ENCODE data around the gene TRAPPC3L. TPM values are rescaled to one million over a fixed set of nuclear protein-coding genes. Genes with fewer than 3 reads are reported as not detected.

The TRAPPC3L gene
- total and polyA plus RNA-seq, 2 of the 8 experiments (the other 6 are each of a cell fraction or from before 2014, with no cell fraction given), result not detected

GRCh38 chr6:116543149-116543548 is 2.3 kb downstream of the TRAPPC3L start:
- no peak overlapping the region for H3K4me3 ChIP-seq (ENCODE audit: extremely low read depth in 1 of 4, insufficient read depth in 2 of 4, low read depth in 3 of 4, low read length in 4 of 4)
- TF ChIP-seq FOSL1 (IDR thresholded peaks at IDR 0.05; ENCODE audit: insufficient read depth, low read depth, low read length) (no peak), SUZ12 (IDR thresholded peaks at IDR 0.05; ENCODE audit: low read length) (no peak), POLR2A (IDR thresholded peaks at IDR 0.05; ENCODE audit: control extremely low read depth in 1 of 2, low read depth in 2 of 2, low read length in 2 of 2) (no peak), CBX8 (IDR thresholded peaks at IDR 0.05; ENCODE audit: borderline replicate concordance, low read depth, low read length) (no peak), ZNF274 (IDR thresholded peaks at IDR 0.05; ENCODE audit: borderline replicate concordance, extremely low read depth, low read length) (no peak), CREB1 (IDR thresholded peaks at IDR 0.05) (no peak), ATF2 (IDR thresholded peaks at IDR 0.05; ENCODE audit: low read length) (no peak), MAFK (IDR thresholded peaks at IDR 0.05; ENCODE audit: low read depth, low read length) (no peak), JUN (IDR thresholded peaks at IDR 0.05; ENCODE audit: low read depth, low read length) (no peak), HDAC2 (IDR thresholded peaks at IDR 0.05; ENCODE audit: borderline replicate concordance in 1 of 2, low read depth in 2 of 2, low read length in 2 of 2) (no peak), KDM5A (IDR thresholded peaks at IDR 0.05; ENCODE audit: low read length) (no peak), TEAD4 (IDR thresholded peaks at IDR 0.05; ENCODE audit: low read depth, low read length) (no peak), RXRA (IDR thresholded peaks at IDR 0.05; ENCODE audit: insufficient read depth, low read depth, low read length) (no peak), GTF2F1 (IDR thresholded peaks at IDR 0.05; ENCODE audit: borderline replicate concordance, low read depth, low read length) (no peak)

More at GRCh38 chr6:116543149-116543548, 2.3 kb downstream of the TRAPPC3L start:
- H2BK12ac ChIP-seq (ENCODE audit: low read depth, low read length), result no peak overlapping the region
- H2BK20ac ChIP-seq (ENCODE audit: low read length), result no peak overlapping the region
- H2BK15ac ChIP-seq (ENCODE audit: low read length), result no peak overlapping the region
- no peaks in the 10 kb centered on the region for H3K79me2 ChIP-seq (ENCODE audit: control insufficient read depth in 1 of 2, insufficient read depth in 2 of 2, low read length in 2 of 2)
- H3K4me2 ChIP-seq (ENCODE audit: insufficient read depth in 1 of 2, low read depth in 2 of 2, low read length in 2 of 2), result no peak overlapping the region
- no peaks in the 10 kb centered on the region for H3K23me2 ChIP-seq (ENCODE audit: low read depth, low read length)
- CTCF ChIA-PET (ENCODE audit: partially characterized antibody), result interaction anchor here (1.0 to 3.6 kb wide), 8 partner anchors 8 to 274 kb away, joined by 3 to 22 read pairs (median 4); no protein-coding TSS in a partner anchor
- no peaks in the 10 kb centered on the region for H3K27me3 ChIP-seq (replicated peaks in 1 of 4; ENCODE audit: control insufficient read depth in 3 of 4, extremely low read depth in 1 of 4, insufficient read depth in 3 of 4, low read length in 3 of 4)
- no peak overlapping the region for H3K14ac ChIP-seq (ENCODE audit: insufficient read length)
- DNase-seq (ENCODE audit: low read depth in 1 of 2, low spot score in 2 of 2) (no peak), FAIRE-seq (no peak)
- H2AK5ac ChIP-seq (ENCODE audit: low read depth, low read length), result no peak overlapping the region
- H2AFZ ChIP-seq (ENCODE audit: low read length), result no peak overlapping the region
- H3K18ac ChIP-seq (ENCODE audit: extremely low read depth, low read length), result no peak overlapping the region
- no peaks in the 10 kb centered on the region for H4K20me1 ChIP-seq (replicated peaks in 1 of 2; ENCODE audit: control insufficient read depth in 1 of 2, insufficient read depth in 2 of 2, low read length in 2 of 2)
- H3K36me3 ChIP-seq (ENCODE audit: control insufficient read depth in 2 of 4, insufficient read depth in 4 of 4, low read length in 3 of 4), result no peaks in the 10 kb centered on the region
- POLR2A ChIA-PET (ENCODE audit: partially characterized antibody), result interaction anchor here (1.0 kb wide), 1 partner anchor 314 kb away, joined by 3 read pairs; no protein-coding TSS in a partner anchor
- no peak overlapping the region for H3K4ac ChIP-seq (replicated peaks; ENCODE audit: insufficient read length, low read depth, low read length)
- H4K91ac ChIP-seq (replicated peaks; ENCODE audit: insufficient read length, low read length), result no peak overlapping the region
- no peak overlapping the region for H2BK5ac ChIP-seq (ENCODE audit: low read depth, low read length)
- H4K8ac ChIP-seq (ENCODE audit: extremely low read depth, insufficient read depth, low read length), result no peak overlapping the region
- H3K9me3 ChIP-seq (ENCODE audit: insufficient read depth in 2 of 2, low read depth in 1 of 2, low read length in 1 of 2), result no peaks in the 10 kb centered on the region
- H3K4me1 ChIP-seq (replicated peaks in 1 of 4; ENCODE audit: control insufficient read depth in 3 of 4, insufficient read depth in 4 of 4, low read length in 3 of 4), result peaks cover 0 to 3% (median 0%) of the 10 kb centered on the region in 4 experiments; a peak in 1 of 7 replicates
- no peak overlapping the region for H3K9ac ChIP-seq (replicated peaks in 1 of 4; ENCODE audit: extremely low read depth in 1 of 4, low read depth in 3 of 4, low read length in 3 of 4)
- no peak overlapping the region for H3K23ac ChIP-seq (ENCODE audit: insufficient read length)
- H3K79me1 ChIP-seq (ENCODE audit: low read depth, low read length), result no peaks in the 10 kb centered on the region
- no peak overlapping the region for H4K5ac ChIP-seq (ENCODE audit: insufficient read length, low read depth, low read length)
- H3K27ac ChIP-seq (ENCODE audit: low read depth, low read length), result no peak overlapping the region
- no peak overlapping the region for H3K56ac ChIP-seq (replicated peaks; ENCODE audit: insufficient read length, low read depth, low read length)
- no peak overlapping the region for H2BK120ac ChIP-seq (replicated peaks; ENCODE audit: low read depth, low read length)

Data from H1 (cell line).